ENCODE data around the gene MPRIP.

Gene MPRIP

DNA sequence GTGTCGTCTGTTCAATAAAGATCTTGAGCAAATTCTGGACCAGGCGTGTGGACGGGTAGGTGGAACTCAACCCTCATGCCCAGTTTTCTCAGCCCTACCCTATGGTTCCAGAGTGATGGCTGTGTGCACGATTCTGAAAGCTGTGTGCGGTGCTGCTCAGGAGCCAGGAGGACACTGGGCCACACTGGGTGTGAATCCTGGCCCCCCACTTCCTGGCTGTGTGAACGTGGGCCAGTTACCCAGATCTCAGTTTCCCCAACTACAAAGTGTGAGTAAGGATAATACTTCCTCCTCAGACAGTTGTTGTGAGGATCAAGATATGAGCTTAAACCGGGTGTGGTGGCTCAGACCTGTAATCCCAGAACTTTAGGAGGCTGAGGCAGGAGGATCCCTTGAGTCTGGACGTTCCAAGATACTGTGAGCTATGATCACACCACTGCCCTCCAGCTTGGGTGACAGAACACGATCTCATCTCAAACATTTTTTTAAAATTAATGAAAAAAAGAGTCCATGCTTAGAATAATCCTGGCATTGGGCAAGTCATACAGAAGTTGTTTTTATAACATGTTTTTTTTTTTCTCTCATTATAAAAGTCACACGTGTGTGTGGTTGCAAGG lies 14.7 kb upstream of the MPRIP start:
- H3K27ac ChIP-seq, result no peak overlapping the region
- TF ChIP-seq, protein P1, sequence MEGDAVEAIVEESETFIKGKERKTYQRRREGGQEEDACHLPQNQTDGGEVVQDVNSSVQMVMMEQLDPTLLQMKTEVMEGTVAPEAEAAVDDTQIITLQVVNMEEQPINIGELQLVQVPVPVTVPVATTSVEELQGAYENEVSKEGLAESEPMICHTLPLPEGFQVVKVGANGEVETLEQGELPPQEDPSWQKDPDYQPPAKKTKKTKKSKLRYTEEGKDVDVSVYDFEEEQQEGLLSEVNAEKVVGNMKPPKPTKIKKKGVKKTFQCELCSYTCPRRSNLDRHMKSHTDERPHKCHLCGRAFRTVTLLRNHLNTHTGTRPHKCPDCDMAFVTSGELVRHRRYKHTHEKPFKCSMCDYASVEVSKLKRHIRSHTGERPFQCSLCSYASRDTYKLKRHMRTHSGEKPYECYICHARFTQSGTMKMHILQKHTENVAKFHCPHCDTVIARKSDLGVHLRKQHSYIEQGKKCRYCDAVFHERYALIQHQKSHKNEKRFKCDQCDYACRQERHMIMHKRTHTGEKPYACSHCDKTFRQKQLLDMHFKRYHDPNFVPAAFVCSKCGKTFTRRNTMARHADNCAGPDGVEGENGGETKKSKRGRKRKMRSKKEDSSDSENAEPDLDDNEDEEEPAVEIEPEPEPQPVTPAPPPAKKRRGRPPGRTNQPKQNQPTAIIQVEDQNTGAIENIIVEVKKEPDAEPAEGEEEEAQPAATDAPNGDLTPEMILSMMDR (conservative IDR thresholded peaks at IDR 0.05), result no peak

DNA sequence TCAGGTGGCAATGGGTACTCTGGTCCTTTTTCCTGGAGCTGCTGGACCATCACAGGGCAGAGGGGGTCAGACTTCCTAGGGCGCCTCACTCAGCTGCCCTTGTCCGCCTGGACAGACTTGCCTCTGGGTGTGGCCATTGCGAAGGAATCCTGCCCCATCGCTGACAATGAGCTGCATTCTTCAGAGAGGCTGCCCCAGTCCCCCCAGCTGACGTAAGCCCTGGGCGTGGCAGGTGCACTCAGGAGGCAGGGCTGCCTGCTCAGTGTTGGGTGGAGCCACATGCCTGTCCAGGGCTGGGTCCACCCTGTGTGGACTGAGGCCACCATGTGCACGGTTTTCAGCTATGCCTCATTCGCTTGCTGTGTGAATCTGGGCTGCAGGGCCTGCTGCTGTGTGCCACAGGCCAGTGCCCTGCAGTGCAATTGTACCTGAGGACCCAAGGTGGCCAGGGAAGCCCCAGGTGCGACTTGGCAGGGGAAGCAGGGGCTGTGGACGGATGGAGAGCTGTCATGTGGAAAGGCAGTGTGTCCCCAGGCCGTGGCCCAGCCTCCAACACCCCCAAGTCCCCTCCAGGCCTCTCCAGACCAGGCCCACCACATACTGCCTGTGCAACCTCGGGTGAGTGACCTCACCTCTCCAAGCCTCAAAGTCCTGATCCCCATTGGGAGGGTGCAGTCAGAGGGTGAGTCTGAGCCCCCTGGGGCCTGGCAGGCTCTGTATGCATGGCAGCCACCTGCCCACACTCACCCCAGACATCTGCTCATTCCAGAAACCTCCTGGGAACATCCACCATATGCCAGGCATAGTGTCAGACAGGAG lies 14.0 kb upstream of the MPRIP start:
- TF ChIP-seq, protein P1 (conservative IDR thresholded peaks at IDR 0.05), result no peak
- no peak overlapping the region for H3K27ac ChIP-seq

DNA sequence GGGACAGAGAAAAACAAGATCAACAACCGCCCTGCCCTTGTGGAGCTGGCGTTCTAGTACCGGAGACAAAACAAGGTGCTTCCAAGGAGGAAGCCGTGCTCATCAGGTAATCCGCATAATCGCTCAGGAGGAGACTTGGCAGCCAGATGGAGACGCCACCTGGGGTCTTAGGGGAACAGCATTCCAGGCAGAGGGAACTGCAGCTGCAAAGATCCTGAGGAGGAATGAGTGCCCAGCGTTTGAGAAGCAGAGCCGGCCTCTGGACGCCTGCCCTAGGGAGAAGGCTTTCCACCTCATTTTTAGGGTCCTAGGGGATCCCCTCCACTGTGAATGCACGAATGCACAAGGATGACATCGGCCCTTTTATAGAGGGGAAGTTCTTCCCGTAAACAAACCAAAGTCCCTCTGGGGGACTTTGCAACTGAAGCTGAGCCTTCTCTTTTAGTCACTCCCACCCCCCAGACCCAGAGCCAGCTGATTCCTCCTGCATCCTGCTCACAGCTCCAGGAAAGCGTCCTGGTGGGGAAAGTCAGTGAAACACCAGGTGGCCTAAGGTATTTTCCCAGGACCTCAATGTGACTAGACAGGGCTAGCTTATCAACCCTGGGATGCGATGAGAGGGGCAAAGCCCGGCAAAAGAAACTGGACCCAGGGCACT lies 13.2 kb upstream of the MPRIP start:
- H3K27ac ChIP-seq, result no peak overlapping the region
- TF ChIP-seq, protein P1 (conservative IDR thresholded peaks at IDR 0.05), result no peak

DNA sequence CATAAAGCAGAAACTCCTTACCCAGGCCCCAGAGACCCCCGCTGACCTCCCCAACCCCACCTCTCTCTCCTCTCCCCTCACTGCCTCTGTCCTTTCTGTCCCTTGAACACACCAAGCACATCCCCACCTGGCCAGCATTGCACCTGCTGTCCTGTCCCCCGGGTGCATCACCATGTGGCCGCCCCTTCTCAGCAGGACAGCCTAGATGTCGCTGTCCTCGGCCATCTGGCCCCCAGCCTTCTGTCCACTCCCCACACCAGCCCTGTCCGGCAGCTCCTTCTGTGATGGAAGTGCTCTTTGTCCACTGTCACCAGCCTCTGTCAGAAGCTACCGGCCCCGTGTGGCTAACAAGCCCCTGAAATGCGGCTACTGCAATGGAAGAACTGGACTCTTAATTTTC lies 12.3 kb upstream of the MPRIP start:
- TF ChIP-seq, protein P1 (conservative IDR thresholded peaks at IDR 0.05), result no peak
- no peak overlapping the region for H3K27ac ChIP-seq

DNA sequence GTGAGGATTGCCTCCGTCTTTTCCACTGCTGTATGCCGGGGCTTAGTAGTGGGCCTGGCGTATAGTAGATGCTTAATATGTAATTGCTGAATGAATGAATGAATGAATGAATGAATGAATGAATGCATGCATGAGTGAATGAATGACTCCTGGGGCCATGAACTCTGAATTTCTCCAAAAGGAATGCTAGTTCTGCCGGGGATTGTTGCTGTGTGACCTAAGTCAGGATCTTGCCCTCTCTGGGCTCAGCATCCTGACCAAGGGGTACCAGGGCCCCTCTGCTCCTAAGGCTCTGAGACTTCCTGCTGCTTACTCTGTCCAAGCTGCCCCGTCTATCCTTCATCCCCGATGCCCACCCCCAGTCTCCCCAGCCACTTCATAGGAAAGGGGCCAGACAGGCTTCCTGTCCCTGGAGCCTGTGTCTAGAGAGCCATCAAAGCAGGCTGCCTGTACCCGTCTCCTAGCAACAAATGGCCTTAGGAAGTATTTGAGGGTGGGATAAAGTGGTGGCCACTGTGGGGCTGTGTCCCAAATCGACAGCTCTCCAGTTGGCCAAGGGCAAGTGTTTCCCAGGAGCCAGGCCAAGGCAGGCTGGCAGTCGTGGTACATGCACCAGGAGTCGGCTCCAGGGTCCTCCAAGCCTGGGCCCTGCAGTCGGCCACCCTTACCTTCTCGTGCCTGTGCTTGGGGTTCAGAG lies 11.6 kb upstream of the MPRIP start:
- H3K27ac ChIP-seq, result no peak overlapping the region

DNA sequence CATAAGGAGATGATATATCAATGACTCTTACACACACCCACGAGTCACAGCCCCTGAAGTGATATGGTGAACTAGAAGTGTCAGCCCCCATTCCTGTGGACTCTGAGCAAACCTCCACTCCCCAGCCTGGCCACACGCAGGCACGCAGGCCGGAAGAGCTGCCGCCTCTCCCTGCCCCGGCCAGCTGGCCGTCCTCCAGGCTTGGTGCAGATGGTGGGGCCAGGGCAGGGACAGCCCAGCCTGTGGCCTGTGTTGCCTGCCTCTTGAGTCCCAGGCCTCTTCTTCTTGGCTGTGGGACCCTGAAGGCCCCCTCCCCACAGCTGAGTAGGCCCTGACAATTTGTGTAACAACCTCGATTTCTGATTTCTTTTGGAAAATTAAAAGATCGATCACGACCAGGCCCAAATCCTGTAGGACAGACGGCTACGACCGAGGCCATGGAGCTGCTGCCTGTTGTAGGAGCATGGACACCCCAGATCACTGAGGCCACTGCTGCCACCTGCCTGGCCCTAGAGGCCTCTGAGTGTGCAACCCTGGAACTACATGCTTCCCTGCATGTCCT lies 10.0 kb upstream of the MPRIP start:
- TF ChIP-seq, protein P1 (conservative IDR thresholded peaks at IDR 0.05), result no peak
- H3K27ac ChIP-seq, result peak overlapping the region; percentile 66

More for the DNA sequence above, 11.6 kb upstream of the MPRIP start:
- TF ChIP-seq, protein P1 (conservative IDR thresholded peaks at IDR 0.05), result no peak
